HG03432 (cell line): ENCODE measurements around the gene NAGPA.

ENCODE experiments used
- ATAC-seq: cut with Tn5 transposase; IDR thresholded peaks from one replicate; pipeline ENCODE4 v1.9.1; 2021; ENCODE audit warnings: mild to moderate bottlenecking, moderate library complexity; ENCODE audit not compliant: unreplicated experiment

Gene NAGPA

DNA sequence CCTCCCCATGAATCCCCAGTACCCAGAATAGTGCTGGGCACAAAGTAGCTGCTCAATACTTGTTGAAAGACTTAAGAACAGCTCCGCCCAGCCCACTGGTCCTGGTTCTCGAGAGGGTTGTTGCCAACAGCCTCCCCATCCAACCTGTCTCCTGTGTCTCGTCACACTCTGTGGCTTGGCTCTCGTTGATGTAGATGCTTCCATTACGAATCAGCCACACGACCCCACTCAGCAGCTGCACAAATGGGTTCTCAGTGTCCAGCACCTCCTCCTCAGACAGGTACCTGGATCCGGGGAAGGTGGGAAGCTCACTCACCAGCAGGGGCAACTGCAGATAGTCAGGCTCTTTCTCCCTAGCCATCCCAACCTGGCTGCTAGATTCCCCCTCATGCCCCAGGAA, 2.1 kb downstream of the NAGPA start:
- ATAC-seq = no peak

DNA sequence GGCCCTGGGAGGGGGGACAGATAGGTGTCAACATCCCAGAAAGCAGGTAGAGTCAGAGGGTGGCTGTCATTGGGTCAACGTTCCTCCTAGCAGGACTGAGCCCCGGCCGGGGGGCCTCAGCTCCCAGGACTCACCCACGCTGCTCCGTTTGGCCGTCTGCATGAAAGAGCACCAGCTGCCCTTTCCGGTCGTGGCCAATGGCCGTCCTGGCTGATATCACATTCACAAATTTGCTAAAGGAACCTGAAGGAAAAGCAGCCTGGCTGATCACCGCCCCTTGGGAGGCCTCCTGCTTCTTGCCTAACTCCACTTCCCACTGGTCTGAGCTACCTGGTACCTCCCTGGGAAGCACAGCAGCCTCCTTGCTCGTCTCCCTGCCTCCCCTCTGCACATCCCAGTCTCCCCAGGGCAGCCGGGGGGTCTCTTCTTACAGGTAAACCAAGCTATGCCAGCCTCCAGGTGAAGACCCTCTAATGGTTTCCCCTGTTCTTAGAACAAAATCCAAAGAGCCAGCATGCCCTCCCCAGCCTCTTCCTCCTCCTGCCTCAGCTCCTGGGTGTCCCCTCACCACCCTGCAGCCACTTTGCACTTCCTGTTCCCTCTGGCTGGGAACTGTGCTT, 3.4 kb downstream of the NAGPA start:
- no peak for ATAC-seq

DNA sequence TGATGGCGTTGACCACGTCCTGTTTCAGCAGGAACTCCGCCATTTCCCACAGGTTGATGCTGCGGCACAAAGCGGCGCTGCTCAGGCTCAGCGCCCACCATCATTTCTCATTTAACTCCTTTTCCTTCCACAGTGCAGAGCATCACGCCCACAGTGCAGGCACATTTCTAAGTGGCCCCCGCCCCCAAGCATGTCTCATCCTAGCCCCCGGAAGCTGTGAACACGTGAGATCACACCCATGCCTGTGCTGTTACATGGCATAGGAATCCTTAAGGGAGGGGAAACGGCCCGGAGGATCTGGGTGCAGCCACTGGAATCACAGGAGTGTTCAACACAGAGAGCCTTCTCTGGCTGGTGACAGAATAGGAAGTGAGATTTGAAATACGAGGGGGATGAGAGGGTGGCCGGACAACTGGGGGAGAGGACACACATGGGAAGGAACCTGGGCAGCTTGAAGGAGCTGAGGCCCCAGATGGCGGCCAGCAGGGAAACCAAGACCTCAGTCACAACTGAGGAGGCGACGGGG, 4.7 kb downstream of the NAGPA start:
- ATAC-seq = no peak

DNA sequence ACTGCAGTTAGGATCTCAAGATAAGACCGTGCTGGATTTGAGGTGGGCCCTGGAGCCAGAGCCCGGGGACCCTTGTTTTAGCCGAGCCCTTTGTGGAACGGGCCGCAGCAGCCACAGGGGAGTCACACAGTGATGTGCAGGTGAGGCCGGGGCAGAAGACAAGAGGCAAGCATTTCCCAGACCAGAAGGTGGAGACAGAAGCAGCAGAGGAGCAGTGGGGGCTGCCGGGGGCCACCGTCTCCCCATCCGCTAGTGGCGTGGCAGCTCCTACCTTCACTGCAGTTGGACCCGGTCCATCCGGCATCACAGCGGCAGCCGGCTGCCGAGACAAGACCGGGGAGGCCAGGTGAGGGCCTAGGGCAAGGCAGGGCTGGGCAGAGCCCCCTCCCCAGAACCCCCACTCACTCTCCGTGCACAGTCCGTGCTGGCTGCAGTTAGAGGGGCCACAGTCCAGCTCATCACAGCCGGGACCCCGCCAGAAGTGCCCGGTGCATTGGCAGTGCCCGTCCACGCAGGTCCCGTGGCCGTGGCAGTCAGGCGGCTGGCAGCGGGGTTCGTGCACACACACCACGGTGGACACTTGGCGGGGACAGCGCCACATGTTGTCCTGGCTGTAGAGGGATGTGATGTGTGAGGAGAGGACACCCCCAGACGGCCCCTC, 6.0 kb downstream of the NAGPA start:
- ATAC-seq = no peak

DNA sequence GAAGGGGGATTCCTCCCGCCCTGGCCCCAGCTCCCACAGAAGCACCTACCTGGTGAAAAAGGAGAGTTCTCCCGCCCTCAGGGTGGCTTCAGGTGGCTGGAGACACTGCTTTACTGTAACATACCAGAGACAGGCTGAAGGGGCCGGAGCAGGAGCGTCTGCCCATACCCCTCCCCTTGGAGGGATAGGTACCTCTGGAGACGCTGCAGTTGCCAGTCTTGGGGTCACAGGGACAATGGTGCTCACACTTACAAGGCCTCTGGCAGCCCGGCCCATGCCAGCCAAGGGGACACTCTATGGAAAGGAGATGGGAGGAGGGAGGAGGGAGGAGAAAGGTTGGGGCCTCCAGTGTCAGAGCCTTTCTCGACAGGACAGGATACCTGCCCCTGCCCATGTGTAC, 6.6 kb downstream of the NAGPA start:
- no peak for ATAC-seq

DNA sequence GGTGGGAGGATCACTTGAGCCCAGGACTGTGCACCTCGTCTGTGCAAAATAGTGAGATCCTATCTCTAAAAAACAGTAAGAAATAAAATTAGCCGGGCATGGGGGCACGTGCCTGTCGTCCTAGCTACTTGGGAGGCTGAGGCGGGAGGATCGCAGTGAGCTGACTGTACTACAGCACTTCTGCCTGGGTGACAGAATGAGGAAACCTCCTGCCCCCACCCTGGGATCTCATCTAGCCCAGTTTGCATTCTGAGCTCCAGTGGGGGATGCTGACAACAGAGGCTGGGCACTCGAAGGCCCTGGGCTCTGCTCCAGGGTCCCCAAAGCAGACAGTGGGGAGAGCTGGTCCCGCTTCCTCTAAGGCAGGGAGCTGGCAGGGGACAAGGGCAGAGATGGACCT, 7.1 kb downstream of the NAGPA start:
- no peak for ATAC-seq

DNA sequence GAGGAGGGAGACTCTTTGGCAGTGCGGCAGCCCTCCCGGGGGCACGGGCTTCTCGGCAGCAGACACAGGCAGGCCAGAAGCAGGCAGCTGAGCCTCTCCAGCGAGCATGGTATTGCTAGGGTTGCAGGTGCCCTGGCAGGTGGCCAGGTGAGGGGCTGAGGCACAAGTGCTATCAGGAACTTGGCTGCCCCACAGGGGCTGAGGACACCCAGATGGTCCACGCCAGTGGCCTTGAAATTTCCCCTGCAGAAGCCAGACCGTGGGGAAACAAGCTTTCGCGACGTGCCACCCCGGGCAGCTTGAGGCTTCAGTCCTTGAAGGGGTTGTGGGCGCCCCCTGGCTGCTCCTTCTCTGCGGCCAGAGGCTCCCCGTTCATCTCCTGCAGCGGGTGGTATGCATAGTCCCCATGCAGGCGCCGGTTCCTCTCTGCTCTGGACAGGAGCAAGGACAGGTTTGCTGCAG, 8.5 kb downstream of the NAGPA start:
- no peak for ATAC-seq

DNA sequence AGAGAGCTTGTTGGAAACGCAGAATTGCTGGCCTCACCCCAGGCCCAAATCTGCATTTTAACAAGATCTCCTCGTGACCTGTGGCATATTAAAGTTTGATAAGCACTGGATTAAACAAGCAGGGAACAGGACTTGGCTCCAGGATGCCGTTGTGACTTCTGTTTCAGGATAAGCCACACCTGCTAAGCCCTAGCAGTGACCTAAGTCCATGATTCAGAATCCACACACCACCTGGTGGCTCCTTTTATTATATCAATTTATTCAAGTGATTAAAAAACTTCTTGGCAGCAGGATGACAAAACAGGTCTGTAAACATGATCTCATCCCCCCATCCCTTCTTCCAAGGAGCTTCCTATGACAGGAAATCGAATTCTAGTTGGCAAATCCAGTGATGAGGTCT, 9.1 kb downstream of the NAGPA start:
- ATAC-seq = no peak

DNA sequence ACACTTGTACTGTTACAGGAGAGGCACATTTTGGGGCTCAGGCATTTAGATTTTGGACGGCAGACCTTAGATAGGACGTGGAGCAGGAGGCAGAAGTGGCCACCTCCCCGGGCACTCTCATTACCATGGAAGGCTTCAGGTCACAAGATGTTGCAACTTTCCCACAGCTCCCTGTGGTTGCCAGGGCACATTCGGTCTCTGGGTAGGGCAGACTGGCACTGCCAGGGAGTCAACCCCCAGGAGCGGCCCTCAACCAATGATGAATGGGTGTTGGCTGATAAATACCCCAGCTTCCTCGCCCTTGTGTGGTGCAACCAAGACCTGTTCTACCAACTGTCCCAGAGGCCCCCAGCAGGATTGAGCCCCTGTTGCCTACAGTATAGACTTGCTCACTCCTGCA, 11.2 kb downstream of the NAGPA start:
- ATAC-seq = no peak

DNA sequence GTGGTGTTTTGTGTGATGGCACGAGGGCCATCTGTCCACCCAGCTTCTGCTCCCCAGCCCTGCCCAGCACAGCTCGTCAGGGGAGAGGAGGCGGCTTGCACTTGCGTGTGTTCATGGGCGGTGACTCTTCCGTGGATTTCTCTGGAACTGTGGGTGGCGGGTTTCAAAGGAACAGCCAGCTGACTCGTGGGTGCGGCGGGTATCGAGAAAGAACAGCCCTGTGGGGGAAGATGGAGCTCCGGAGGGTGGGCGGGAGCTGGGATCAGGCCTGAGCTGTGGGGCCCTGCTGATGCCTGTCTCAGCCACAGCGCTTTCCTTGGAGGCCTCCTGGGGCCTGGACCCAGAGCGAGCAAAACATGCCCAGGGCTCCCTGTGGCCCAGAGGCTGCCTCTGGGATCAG, 13.2 kb downstream of the NAGPA start:
- no peak for ATAC-seq

DNA sequence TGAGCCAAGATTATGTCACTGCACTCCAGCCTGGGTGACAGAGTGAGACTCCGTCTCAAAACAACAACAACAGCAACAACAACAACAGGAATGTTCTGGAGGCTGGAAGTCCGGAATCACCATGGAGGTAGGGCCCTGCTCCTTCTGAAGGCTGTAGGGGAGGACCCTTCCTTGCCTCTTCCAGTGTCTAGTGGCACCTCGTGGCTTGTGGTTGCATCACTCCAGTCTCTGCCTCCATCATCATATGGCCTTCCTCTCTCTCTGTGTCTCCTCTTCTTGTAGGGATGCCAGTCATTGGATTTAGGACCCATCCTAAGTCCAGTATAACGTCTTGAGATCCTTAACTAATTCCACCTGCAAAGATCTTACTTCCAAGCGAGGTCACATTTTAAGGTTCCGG, 14.0 kb downstream of the NAGPA start:
- no peak for ATAC-seq

DNA sequence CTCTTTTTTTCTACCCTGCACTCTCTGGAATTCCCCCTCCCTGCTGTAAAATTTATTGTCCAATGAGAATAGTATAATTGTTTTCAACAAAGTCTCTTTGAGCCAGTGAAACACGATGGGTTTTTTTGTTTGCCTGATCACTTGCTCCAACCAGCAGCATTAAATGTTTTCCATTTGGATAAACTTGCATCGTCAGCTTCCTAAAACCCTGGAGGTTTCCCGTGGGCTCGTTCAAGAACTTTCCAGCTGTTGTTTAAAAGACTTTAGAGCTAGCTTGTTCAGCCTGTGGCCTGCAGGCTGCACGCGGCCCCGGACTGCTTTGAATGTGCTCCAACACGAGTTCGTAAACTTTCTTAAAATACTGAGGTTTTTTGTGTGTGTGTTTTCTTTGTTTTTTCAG, 14.9 kb downstream of the NAGPA start:
- ATAC-seq = no peak

DNA sequence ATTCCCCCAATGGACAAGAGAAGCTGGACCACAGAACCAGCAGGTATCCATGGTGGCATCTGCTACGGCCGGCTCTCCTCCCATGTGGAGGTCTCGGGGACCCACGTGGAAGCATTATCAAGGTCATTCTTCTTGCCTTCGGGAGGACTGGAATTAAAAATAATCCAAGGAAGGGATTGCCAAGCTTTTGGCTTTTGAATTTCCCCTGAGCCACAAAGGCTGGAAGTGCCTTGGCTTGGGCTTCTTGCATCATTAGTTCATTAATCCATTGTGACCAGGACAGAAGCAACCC, 16.1 kb downstream of the NAGPA start:
- no peak for ATAC-seq

DNA sequence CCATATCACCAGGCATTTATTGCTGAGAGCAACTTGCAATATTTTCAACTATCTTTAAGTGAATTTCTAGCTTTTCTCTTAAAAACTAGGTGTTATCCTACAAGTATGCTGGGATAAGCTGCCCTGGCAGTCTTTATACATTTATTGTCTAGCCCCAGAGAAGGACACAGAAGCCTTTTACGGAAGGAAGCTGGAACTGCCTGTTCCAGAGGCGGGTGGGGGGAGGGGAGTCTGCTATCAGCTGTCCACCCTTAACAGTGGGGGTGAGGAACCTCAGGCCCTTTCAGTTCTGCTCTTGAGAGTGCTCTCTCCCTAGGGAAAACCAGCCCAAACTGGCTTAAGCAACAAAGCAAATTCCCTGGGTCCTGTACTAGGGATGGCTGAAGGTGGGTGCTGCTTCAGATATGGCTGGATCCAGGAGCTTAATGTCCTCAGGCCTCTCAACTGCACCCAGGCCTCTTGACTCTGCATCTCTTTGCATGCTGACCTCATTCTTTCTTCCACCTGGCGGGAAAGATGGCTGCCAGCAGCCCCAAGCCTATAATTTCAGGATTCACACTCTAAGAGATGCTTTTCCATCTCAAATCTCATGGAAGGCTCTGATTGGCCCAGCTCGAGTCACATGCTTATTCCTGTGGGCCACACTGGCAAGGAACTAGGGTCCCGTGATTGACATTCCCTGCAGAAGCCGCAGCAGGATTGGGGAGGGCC, 16.6 kb downstream of the NAGPA start:
- ATAC-seq = no peak

DNA sequence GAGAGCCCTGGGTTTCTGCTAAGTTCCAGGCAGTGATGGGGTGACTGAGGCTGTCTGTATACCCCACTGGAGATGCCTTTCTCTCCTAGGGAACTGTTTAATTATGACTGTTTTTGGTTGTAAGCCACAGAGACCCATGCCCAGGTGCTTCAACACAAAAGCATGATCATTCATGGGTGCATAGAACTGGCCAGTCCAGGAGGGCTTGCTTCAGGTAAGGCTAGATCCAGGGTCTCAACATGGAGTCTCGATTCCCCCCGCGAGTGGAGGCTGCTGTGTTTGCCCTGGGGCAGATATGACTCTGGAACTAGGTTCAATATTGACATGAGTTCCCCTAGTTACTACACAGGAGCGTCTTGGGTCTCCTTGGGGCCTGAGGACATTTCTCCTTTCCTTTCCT, 17.8 kb downstream of the NAGPA start:
- no peak for ATAC-seq

DNA sequence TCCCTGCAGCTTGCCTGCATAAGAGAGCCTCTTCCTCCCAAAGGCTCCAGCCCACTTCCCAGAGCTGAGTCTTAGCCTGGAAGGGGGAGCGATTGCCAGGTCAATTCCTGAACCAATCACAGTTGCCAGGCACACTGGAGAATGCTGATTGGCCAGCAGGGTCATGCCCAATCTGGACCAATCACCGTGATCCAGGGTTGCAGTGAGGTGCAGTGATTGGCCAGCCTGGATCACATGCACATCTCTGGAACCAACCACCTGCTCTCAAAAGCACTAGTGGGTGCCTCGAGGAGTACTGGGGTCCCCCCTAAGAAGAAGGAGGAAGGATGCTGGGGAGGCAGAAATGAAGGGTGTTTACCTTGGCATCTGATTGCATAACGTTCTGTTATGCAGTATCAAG, 18.4 kb downstream of the NAGPA start:
- no peak for ATAC-seq

DNA sequence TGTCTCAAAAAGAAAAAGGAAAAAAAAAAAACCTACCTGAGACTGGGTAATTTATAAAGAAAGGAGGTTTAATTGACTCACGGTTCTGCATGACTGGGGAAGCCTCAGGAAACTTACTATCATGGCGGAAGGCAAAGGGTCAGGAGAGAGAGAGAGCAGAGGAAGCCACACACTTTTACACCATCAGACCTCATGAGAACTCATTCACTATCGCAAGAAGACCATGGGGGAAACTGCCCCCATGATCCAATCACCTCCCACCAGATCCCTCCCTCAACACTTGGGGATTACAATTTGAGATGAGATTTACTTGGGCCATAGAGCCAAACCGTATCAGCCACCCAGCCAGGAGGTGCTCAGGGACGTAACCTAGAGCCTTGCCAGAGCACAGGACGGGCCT, 20.8 kb downstream of the NAGPA start:
- ATAC-seq = no peak

DNA sequence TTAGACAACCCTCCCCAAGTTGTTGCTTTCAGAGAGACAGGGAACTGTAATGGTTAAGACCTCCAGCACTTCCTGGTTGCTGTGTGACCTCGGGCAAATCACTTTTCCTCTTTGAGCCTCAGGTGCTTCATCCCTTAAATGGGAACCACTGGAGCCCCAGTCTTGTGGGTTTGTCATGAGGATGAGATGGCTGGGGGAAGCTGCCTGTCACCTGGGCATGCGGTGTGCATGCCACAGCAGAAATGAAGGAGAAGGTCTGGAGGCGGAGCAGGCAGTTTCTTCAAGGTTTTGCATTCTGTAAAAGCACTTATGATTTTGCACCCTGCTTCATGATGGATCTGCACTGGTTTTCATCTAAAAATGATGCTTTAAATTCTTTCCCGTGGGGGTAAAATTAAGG, 22.1 kb downstream of the NAGPA start:
- ATAC-seq = no peak

DNA sequence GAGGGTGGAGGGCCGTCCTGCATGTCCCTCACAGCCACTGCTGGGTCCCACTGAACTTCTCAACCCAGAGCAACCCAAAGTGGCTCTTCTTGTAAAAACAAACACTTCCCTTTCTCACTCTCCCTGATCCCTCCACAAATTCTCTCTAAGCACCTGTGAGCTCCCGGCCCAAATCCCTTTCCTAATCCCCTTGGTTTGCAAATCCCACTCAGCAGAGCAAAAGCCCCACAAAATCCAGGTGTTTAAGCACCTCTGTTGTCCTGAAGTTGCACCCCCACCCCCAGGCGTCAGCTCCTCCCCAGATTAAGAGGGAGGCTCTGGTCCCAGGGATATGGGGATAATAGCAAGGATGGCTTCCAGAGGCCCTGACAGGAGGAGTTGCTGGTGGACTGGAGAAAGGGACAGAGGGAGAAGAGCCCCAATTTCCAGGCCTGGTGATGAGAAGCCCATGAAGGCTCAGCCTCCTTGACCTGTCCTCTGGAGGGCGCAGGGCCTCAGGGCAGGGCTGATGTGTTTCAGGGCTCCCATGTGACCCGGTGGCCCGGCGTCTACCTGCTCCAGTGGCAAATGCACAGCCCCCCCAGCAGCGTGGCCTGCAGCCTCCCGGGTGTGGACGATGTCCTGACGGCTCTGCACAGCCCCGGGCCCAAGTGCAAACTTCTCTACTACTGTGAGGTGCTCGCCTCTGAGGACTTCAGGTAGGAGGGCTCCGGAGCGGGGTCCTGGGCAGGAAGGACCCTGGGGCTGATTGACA, 23.0 kb downstream of the NAGPA start:
- no peak for ATAC-seq

DNA sequence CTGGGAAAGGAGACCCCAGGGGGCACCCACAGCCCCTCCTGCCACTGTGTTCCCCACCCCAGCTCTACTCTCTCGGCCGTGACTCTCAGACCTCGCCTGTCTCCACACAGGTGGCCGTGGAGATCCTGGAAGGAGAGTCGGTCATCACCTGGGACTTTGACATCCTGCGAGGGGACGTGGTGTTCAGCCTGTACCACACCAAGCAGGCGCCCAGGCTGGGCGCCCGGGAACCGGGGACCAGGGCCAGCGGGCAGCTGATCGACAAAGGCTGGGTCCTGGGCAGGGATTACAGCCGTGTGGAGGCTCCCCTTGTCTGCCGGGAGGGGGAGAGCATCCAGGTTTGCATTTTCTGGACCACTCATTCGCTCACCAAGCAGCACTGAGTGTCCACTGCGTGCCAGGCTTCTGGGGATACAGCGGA, 25.4 kb downstream of the NAGPA start:
- no peak for ATAC-seq

DNA sequence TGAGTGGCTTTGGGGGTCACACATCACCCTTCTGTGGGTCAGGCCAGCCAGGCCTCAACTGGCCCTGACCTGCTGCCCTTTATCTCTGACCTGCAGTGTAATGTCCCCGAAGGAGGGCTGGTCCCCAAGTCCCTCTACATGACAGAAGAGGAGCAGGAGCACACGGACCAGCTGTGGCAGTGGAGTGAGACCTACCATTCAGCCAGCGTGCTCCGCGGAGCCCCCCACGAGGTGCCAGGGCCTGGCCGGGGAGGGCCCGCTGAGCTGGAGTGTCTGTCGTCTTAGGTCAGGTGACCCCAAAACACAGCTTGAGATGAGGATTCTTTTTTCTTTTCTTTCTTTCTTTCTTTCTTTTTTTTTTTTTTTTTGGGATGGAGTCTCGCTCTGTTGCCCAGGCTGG, 26.5 kb downstream of the NAGPA start:
- no peak for ATAC-seq
